Astrocyte of the cerebellum (primary cell): ENCODE measurements around the gene SLC45A3.

Experiments
- DNase-seq: peaks from one replicate; pipeline ENCODE4 v3.0.0-alpha.2; 2011; ENCODE audit warnings: low read depth
- H3K4me3 ChIP-seq: 2 replicates; pipeline ENCODE4 v1.5.1; 2011; ENCODE audit warnings: mild to moderate bottlenecking, low read depth, low read length, moderate library complexity
- CTCF ChIP-seq: IDR thresholded peaks from 2 replicates; pipeline ENCODE4 v1.5.1; 2012; ENCODE audit warnings: low read length, low read depth, moderate library complexity, mild to moderate bottlenecking; ENCODE audit errors: missing control alignments
- in situ Hi-C: cut with HindIII; loops from 2 replicates; pipeline ENCODE4 v1.10.0; 2017; ENCODE audit warnings: low sequenced_read_pairs

SLC45A3 gene

GRCh38 chr1:205633421-205633976 lies 46.8 kb downstream of the SLC45A3 start:
- H3K4me3 ChIP-seq, result no peak overlapping the region
- in situ Hi-C loops, result loop anchor here (5.0 kb wide), 1 partner anchor 41 kb away; no protein-coding TSS in a partner anchor
- TF ChIP-seq CTCF, result no peak
- no peak for DNase-seq

DNA sequence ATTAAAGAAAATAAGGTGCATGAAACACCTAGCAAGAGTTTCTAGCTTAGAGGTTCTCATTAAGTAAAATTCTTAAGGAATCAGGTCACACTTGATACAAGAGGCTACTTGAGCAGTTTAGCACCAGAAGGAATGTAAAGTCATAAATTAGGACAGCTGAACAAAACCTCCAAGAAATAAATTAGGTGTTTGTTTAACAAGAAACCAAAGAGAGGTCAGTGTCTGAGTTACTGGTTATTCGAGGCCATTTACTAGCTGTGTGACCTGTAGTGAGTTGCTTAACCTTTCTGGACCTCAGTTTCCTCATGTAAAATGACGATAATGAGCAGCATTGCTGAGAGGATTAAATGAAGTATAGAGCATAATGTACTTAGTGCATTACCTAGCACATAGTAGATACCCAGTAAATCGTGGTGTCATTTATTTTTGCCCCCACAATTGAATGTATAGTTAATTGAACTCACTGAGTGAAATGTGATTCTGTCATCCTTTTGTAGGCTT lies 47.6 kb downstream of the SLC45A3 start:
- in situ Hi-C loops, result loop anchor here (5.0 kb wide), 1 partner anchor 40 kb away; no protein-coding TSS in a partner anchor
- peak overlapping the region; percentile 77 for H3K4me3 ChIP-seq
- no peak for DNase-seq
- TF ChIP-seq CTCF, result no peak

- H3K4me3 ChIP-seq, result peak within 1 kb of the TSS; percentile 77
- peak; percentile 96 for DNase-seq
- peak; percentile 76 for TF ChIP-seq CTCF
- in situ Hi-C loops, result loop anchor here (5.0 kb wide), 1 partner anchor 40 kb away; no protein-coding TSS in a partner anchor
Measured at GRCh38 chr1:205631768-205632668, 48.3 kb downstream of the SLC45A3 start, which contains the start of gene ELK4. ELK4 (minus strand) TSS chr1:205632011; CDS start chr1:205623882, 8,129 bp downstream.

- DNase-seq, result peak; percentile 65
- H3K4me3 ChIP-seq, result peak overlapping the region; percentile 77
- TF ChIP-seq CTCF, result no peak
- in situ Hi-C loops, result loop anchor here (5.0 kb wide), 1 partner anchor 39 kb away; no protein-coding TSS in a partner anchor
Measured at GRCh38 chr1:205631010-205631767, 49.1 kb downstream of the SLC45A3 start.

DNA sequence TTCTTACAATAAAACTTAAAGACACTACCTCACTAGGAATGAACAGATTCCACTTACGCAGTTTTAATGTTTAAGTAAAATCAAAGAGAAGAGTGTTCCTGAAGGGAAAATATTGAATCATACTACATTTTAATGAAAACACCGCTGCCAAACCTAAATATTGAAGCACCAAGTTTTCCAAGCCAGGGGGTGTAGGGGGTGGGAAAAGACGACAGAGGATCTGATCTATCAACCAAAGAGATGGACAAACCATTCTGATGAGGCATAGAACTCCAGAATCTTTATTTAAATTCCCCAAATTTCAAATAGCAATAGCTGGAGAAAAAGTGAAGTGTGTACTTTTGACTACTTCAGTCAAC lies 49.7 kb downstream of the SLC45A3 start:
- DNase-seq, result no peak
- in situ Hi-C loops, result loop anchor here (5.0 kb wide), 1 partner anchor 38 kb away; no protein-coding TSS in a partner anchor
- TF ChIP-seq CTCF, result no peak
- peak overlapping the region; percentile 77 for H3K4me3 ChIP-seq

DNA sequence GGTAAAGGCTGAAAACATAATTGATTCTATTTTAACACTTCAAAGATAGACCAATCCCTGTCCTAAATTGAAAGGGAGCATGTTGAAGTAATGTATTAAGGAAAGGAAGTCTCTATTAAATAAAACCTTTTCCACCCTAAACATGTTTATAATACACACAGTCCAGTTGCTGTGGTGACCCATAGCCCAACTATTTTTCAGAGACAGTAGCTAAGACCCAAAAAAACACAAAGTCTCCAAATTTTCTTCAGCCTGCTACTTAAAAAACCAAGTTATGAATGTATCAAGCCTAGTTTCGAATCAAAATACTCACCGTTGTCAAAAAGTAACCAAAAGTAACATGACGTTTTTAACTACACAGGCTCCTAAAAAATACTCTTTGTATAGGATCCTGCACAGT lies 50.1 kb downstream of the SLC45A3 start:
- no peak for TF ChIP-seq CTCF
- in situ Hi-C loops, result loop anchor here (5.0 kb wide), 1 partner anchor 38 kb away; no protein-coding TSS in a partner anchor
- H3K4me3 ChIP-seq, result peak overlapping the region; percentile 77
- DNase-seq, result peak; percentile 8
